Thyroid gland (tissue), 4 donors: ENCODE results near the gene PPP3R1.

Source experiments
- CTCF ChIP-seq, 6 experiments: fragments of 200-600 bp in 3 of 6; fragments of 450-650 bp in 3 of 6; sonication (generic) in 3 of 6; IDR thresholded peaks; one replicate each; pipeline ENCODE4 v1.5.1; 2016 to 2019; ENCODE audit warnings: antibody characterized with exemption in 6 of 6, mild to moderate bottlenecking in 2 of 6, inconsistent platforms in 1 of 6, moderate library complexity in 1 of 6
- POLR2A ChIP-seq, 2 donors: fragments of 450-650 bp; IDR thresholded peaks; one replicate each; pipeline ENCODE4 v1.6.1; 2017; ENCODE audit warnings: antibody characterized with exemption in 2 of 2, mild to moderate bottlenecking in 2 of 2, moderate library complexity in 1 of 2

GRCh38 chr2:68178954-68179627 is 73.2 kb downstream of the PPP3R1 start:
- TF ChIP-seq POLR2A (IDR thresholded peaks at IDR 0.05) = no peak
- no peak for TF ChIP-seq CTCF (IDR thresholded peaks at IDR 0.05)
